Body of pancreas (tissue), 4 donors: ENCODE data around the gene CUTA. TPM values are rescaled to one million over a fixed set of nuclear protein-coding genes. Genes with fewer than 3 reads are reported as not detected.

ENCODE experiments used
- ATAC-seq: fragments of 150-250 bp; one replicate; pipeline ENCODE4 v1.9.1; 2016
- DNase-seq, 4 donors: peaks; one replicate each; pipeline ENCODE4 v3.0.0-alpha.2; 2019
- H3K27ac ChIP-seq, 4 donors: fragments of 200-600 bp; sonication (generic); 1 replicate in 3 of 4; 2 replicates in 1 of 4; pipeline versions ENCODE4 v1.5.1 to v1.6.1; 2016 to 2019; ENCODE audit warnings: mild to moderate bottlenecking in 1 of 4, mixed read lengths in 1 of 4, moderate library complexity in 1 of 4
- H3K27me3 ChIP-seq, 2 donors: fragments of 200-600 bp; sonication (generic); one replicate each; pipeline ENCODE4 v1.6.0; 2016; ENCODE audit warnings: mild to moderate bottlenecking in 1 of 2
- H3K36me3 ChIP-seq, 2 donors: fragments of 200-600 bp; sonication (generic); replicated peaks in 1 of 2; 2 replicates each; pipeline ENCODE4 v1.5.1; 2016; ENCODE audit warnings: low read depth in 2 of 2; ENCODE audit not compliant: insufficient read depth in 1 of 2
- H3K4me1 ChIP-seq: fragments of 200-600 bp; sonication (generic); one replicate; pipeline ENCODE4 v1.6.0; 2016
- H3K4me3 ChIP-seq, 2 donors: fragments of 200-600 bp; sonication (generic); 1 replicate in 1 of 2; 2 replicates in 1 of 2; pipeline ENCODE4 v1.5.1; 2016 to 2019
- H3K9me3 ChIP-seq, 3 donors: fragments of 200-600 bp; sonication (generic); 1 replicate in 2 of 3; 2 replicates in 1 of 3; pipeline ENCODE4 v1.5.1; 2016
- CTCF ChIP-seq, 7 experiments: fragments of 450-650 bp in 4 of 7; fragments of 200-600 bp in 3 of 7; sonication (generic) in 3 of 7; IDR thresholded peaks; one replicate each; pipeline ENCODE4 v1.5.1; 2016 to 2019; ENCODE audit warnings: antibody characterized with exemption in 7 of 7
- POLR2A ChIP-seq, 3 donors: fragments of 450-650 bp; IDR thresholded peaks; one replicate each; pipeline ENCODE4 v1.6.1; 2016; ENCODE audit warnings: antibody characterized with exemption in 3 of 3, mild to moderate bottlenecking in 2 of 3
- WGBS, 2 donors: methylation state at CpG; one replicate each; pipeline ENCODE4 v1.1.5; 2017; 5-methylcytosine and 5-hydroxymethylcytosine counted together
- intact Hi-C: fragments of 100-400 bp; cut with DNase I; formaldehyde crosslinking; loops from one replicate; pipeline ENCODE4 v1.15.1; 2023
- total RNA-seq, 2 donors: library from RNA; depleted of rRNA; stranded (reverse); fragments of >200 nt; gene quantifications; one replicate each; pipeline ENCODE4 v1.1.0, GENCODE V29; 2016

CUTA gene
- total RNA-seq, 2 donors from 2014 or later: 87.7 to 126 TPM

DNA sequence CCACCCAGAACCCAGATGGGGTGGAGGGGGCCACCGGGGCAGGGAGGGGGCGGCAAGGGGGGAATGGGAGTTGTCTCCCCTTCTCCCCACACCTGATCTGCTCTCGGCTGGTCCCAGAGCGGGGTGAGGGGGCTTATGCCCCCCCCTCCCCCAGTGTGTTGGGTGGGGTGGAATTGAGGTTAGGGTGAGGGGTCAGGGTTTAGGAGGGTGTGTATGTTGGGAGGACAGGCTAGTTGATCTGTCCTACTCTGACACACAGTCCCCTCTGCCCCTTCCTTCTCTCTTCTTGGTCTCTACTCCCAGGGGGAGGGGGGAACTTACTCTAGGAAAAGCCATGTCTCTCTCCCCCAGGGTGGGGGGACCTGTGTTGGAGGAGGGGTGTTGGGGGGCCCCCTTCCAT is 34.6 kb upstream of the CUTA start:
- no peaks in the 10 kb centered on the region for H3K9me3 ChIP-seq
- H3K4me1 ChIP-seq: peaks cover 18% of the 10 kb centered on the region
- ATAC-seq: no peak
- no peaks in the 10 kb centered on the region for H3K27me3 ChIP-seq
- H3K27ac ChIP-seq: no peak overlapping the region
- WGBS, 2 donors: 84 to 88% methylated on average over 4 of the region's 4 CpGs
- DNase-seq: no peak
- intact Hi-C loops: no loop called here
- H3K36me3 ChIP-seq: no peaks in the 10 kb centered on the region
- no peak overlapping the region for H3K4me3 ChIP-seq
- TF ChIP-seq CTCF (IDR thresholded peaks at IDR 0.05): no peak
- TF ChIP-seq POLR2A (IDR thresholded peaks at IDR 0.05): no peak

- intact Hi-C loops: no loop called here
- TF ChIP-seq POLR2A (IDR thresholded peaks at IDR 0.05) (no peak), CTCF (IDR thresholded peaks at IDR 0.05) (no peak)
- H3K27me3 ChIP-seq: no peaks in the 10 kb centered on the region
- 89 to 94% methylated on average over 15 of the region's 15 CpGs for WGBS, 2 donors
- H3K27ac ChIP-seq: no peak overlapping the region
- H3K9me3 ChIP-seq: no peaks in the 10 kb centered on the region
- H3K4me3 ChIP-seq: no peak overlapping the region
- H3K4me1 ChIP-seq: peaks cover 18% of the 10 kb centered on the region
- H3K36me3 ChIP-seq: no peaks in the 10 kb centered on the region
- DNase-seq (no peak), ATAC-seq (no peak)
These were observed 33.7 kb upstream of the CUTA start for GRCh38 chr6:33451606-33452005.

GRCh38 chr6:33450434-33450833 is 32.5 kb upstream of the CUTA start:
- H3K27me3 ChIP-seq: no peaks in the 10 kb centered on the region
- H3K27ac ChIP-seq: no peak overlapping the region
- H3K4me1 ChIP-seq: peaks cover 17% of the 10 kb centered on the region
- H3K4me3 ChIP-seq: no peak overlapping the region
- H3K36me3 ChIP-seq: no peaks in the 10 kb centered on the region
- intact Hi-C loops: no loop called here
- no peak for TF ChIP-seq CTCF (IDR thresholded peaks at IDR 0.05)
- DNase-seq (no peak), ATAC-seq (no peak)
- no peaks in the 10 kb centered on the region for H3K9me3 ChIP-seq
- 64 to 80% methylated on average over 3 of the region's 3 CpGs for WGBS, 2 donors

GRCh38 chr6:33446356-33446755 is 28.4 kb upstream of the CUTA start:
- ATAC-seq (no peak), DNase-seq (no peak)
- H3K27ac ChIP-seq: no peak overlapping the region
- no peaks in the 10 kb centered on the region for H3K9me3 ChIP-seq
- no peaks in the 10 kb centered on the region for H3K4me1 ChIP-seq
- no peak for TF ChIP-seq POLR2A (IDR thresholded peaks at IDR 0.05)
- TF ChIP-seq CTCF (IDR thresholded peaks at IDR 0.05): no peak
- no peaks in the 10 kb centered on the region for H3K36me3 ChIP-seq
- H3K27me3 ChIP-seq: no peaks in the 10 kb centered on the region
- no peak overlapping the region for H3K4me3 ChIP-seq
- WGBS, 2 donors: 87% methylated on average over 10 of the region's 10 CpGs
- intact Hi-C loops: no loop called here

- no peak for ATAC-seq
These were observed 27.3 kb upstream of the CUTA start for GRCh38 chr6:33445119-33445603.

More at GRCh38 chr6:33445119-33445603, 27.3 kb upstream of the CUTA start:
- Histone ChIP-seq H3K27ac (peak overlapping the region in 1 of 4 donors; percentile 8), H3K27me3 (no peaks in the 10 kb centered on the region), H3K9me3 (no peaks in the 10 kb centered on the region), H3K36me3 (no peaks in the 10 kb centered on the region), H3K4me1 (no peaks in the 10 kb centered on the region), H3K4me3 (no peak overlapping the region)
- intact Hi-C loops: no loop called here
- TF ChIP-seq POLR2A (IDR thresholded peaks at IDR 0.05): no peak
- no peak for TF ChIP-seq CTCF (IDR thresholded peaks at IDR 0.05)
- DNase-seq: peak in 1 of 4 donors; percentile 16
- WGBS, 2 donors: 82 to 83% methylated on average over 3 of the region's 3 CpGs
